Measurements from ENCODE around the gene PGGT1B. TPM values are rescaled to one million over a fixed set of nuclear protein-coding genes. Genes with fewer than 3 reads are reported as not detected.

PGGT1B gene
- total and polyA plus RNA-seq, 9 of the 15 experiments (the other 6 are each of a cell fraction or from before 2014, with no cell fraction given), result 5.3 to 33.7 (median 19.8) TPM

DNA sequence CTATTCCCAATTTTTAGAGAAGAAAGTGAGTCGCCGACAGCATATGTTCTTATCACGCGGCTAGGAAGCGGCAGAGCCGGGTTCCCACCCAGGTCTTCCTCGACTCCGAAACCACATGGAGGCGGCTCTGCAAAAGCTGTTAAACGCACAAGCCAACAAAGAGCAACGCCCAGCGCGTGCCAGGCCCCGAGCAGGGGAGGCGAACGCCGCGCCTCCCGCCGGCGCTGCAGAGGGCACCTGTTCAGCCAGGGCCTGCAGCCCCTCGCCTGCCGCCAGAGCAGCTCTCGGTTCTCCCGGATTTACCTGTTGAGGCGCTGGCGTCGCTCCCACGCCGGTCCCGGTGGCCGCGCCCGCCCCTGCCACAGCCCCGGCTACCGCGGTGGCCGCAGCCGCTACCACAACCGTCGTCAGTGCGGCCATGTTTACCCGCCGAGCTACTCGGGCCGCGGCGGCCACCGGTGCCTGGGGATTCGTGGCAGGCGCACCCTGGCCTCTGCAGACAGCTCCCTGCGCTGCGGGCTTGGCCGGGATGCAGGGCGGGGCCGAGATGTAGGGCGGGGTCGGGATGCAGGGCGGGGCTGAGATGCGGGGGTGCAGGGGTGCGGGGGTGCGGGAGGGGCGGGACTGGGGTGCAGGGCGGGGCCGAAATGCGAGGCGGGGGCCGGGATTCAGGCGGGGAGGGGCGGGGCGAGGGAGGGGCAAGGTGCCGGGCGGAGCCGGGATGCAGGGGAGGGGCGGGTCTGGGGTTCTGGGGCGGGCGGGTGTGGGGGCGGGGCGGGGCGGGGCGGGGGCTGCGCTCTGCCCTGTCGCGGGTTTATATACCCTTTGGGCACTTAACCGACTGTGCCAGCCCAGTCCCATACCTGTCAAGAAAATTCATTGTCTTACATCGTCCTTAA is 33.7 kb upstream of the PGGT1B start, which contains the start of gene CCDC112 (continued):
- TF ChIP-seq ZBTB33 (CRISPR knock-in tag; IDR thresholded peaks at IDR 0.05) (0 out of 2 replicates have a peak, but pooled peaks have one; percentile 48), AFF4 (CRISPR knock-in tag; IDR thresholded peaks at IDR 0.05) (no peak), BHLHE40 (IDR thresholded peaks at IDR 0.05; ENCODE audit: low read length) (no peak), XRCC5 (IDR thresholded peaks at IDR 0.05; ENCODE audit: low read depth, low read length) (no peak), SFPQ (IDR thresholded peaks at IDR 0.05; ENCODE audit: low read depth, low read length) (no peak), MEF2A (IDR thresholded peaks at IDR 0.05; ENCODE audit: control insufficient read depth, low read depth, low read length) (no peak), ZNF707 (CRISPR knock-in tag; conservative IDR thresholded peaks at IDR 0.05) (no peak), SRF (CRISPR knock-in tag; IDR thresholded peaks at IDR 0.05) (no peak), DPF2 (IDR thresholded peaks at IDR 0.05) (no peak), CHD2 (IDR thresholded peaks at IDR 0.05; ENCODE audit: low read depth, low read length) (0 out of 2 replicates have a peak, but pooled peaks have one; percentile 9), SUPT5H (IDR thresholded peaks at IDR 0.05) (peak; percentile 68), GTF2E2 (tag; IDR thresholded peaks at IDR 0.05) (no peak), SIN3A (IDR thresholded peaks at IDR 0.05; ENCODE audit: borderline replicate concordance in 2 of 2, control insufficient read depth in 1 of 2, low read depth in 2 of 2, low read length in 2 of 2) (0 out of 4 replicates have a peak, but pooled peaks have one; percentile 23 to 26), NFXL1 (CRISPR knock-in tag; IDR thresholded peaks at IDR 0.05) (0 out of 2 replicates have a peak, but pooled peaks have one; percentile 27)
- TF ChIP-seq, protein P1, sequence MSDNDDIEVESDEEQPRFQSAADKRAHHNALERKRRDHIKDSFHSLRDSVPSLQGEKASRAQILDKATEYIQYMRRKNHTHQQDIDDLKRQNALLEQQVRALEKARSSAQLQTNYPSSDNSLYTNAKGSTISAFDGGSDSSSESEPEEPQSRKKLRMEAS (CRISPR knock-in tag; IDR thresholded peaks at IDR 0.05), result peak; percentile 91
- TF ChIP-seq, protein P2, sequence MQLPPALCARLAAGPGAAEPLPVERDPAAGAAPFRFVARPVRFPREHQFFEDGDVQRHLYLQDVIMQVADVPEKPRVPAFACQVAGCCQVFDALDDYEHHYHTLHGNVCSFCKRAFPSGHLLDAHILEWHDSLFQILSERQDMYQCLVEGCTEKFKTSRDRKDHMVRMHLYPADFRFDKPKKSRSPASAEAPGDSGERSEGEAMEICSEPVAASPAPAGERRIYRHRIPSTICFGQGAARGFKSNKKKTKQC (CRISPR knock-in tag; IDR thresholded peaks at IDR 0.05), result peak; percentile 88; the same call in 1 of the 2 replicates
